Epidermal melanocyte (primary cell): ENCODE results near the gene ATG14.
"Not testable (repeated sequence)": the region's sequence is repeated elsewhere in the genome, so short reads cannot be mapped to it uniquely, and the experiment has no call there.

ENCODE experiments used
- DNase-seq: peaks from one replicate; pipeline ENCODE4 v3.0.0; 2011; ENCODE audit warnings: low spot score; ENCODE audit not compliant: insufficient read length

The ATG14 gene

GRCh38 chr14:55352201-55352600, 59.4 kb downstream of the ATG14 start:
- DNase-seq: no peak

- no peak for DNase-seq
These were observed 60.5 kb downstream of the ATG14 start for GRCh38 chr14:55351111-55351510.

GRCh38 chr14:55350461-55350860, 61.2 kb downstream of the ATG14 start:
- no peak for DNase-seq

GRCh38 chr14:55349565-55349964, 62.1 kb downstream of the ATG14 start:
- DNase-seq: no peak

- DNase-seq: no peak
These were observed 62.7 kb downstream of the ATG14 start for GRCh38 chr14:55348766-55349453.

GRCh38 chr14:55347748-55348147, 63.9 kb downstream of the ATG14 start:
- no peak for DNase-seq

GRCh38 chr14:55347040-55347439, 64.6 kb downstream of the ATG14 start:
- DNase-seq: no peak

- not testable (repeated sequence) for DNase-seq
These were observed 67.0 kb downstream of the ATG14 start for GRCh38 chr14:55344582-55345163.

GRCh38 chr14:55341781-55342180, 69.8 kb downstream of the ATG14 start:
- DNase-seq: no peak

GRCh38 chr14:55340482-55340881, 71.1 kb downstream of the ATG14 start:
- no peak for DNase-seq

GRCh38 chr14:55339770-55340169, 71.9 kb downstream of the ATG14 start:
- DNase-seq: no peak

GRCh38 chr14:55336691-55337090, 74.9 kb downstream of the ATG14 start:
- no peak for DNase-seq

GRCh38 chr14:55336162-55336561, 75.5 kb downstream of the ATG14 start:
- DNase-seq: no peak

- DNase-seq: no peak
These were observed 77.7 kb downstream of the ATG14 start for GRCh38 chr14:55333711-55334485.

- no peak for DNase-seq
These were observed 78.7 kb downstream of the ATG14 start for GRCh38 chr14:55332654-55333570.

- no peak for DNase-seq
These were observed 81.5 kb downstream of the ATG14 start for GRCh38 chr14:55329999-55330710.

- no peak for DNase-seq
These were observed 83.3 kb downstream of the ATG14 start for GRCh38 chr14:55328317-55328716.

- no peak for DNase-seq
These were observed 84.5 kb downstream of the ATG14 start for GRCh38 chr14:55327179-55327578.

GRCh38 chr14:55324812-55325211, 86.8 kb downstream of the ATG14 start:
- no peak for DNase-seq

- DNase-seq: no peak
These were observed 87.7 kb downstream of the ATG14 start for GRCh38 chr14:55323910-55324309.

GRCh38 chr14:55318694-55319093, 92.9 kb downstream of the ATG14 start:
- no peak for DNase-seq
